Panc1 (cell line): ENCODE results near the gene GLRX. TPM values are rescaled to one million over a fixed set of nuclear protein-coding genes. Genes with fewer than 3 reads are reported as not detected.

Source experiments
- ATAC-seq: fragments of 200-7000 bp; cut with Tn5 transposase; 2 replicates; pipeline ENCODE4 v1.9.1; 2020; ENCODE audit warnings: mild to moderate bottlenecking, moderate library complexity
- BruUV-seq: library from RNA; stranded (reverse); fragments of 400-500 nt; replicated peaks from 2 replicates; lab custom pipeline; 2021; lab: Mats Ljungman, UMichigan
- CTCF ChIA-PET: fragments of 300-600 bp; sonication (Branson Sonifier 250); formaldehyde crosslinking; loops from one replicate; lab custom pipeline; 2022; ENCODE audit warnings: antibody characterized with exemption; lab: Charles Lee
- POLR2A ChIA-PET: fragments of 300-600 bp; sonication (Branson Sonifier 250); formaldehyde crosslinking; loops from one replicate; lab custom pipeline; 2022; ENCODE audit warnings: antibody characterized with exemption; lab: Charles Lee
- DNase-seq: peaks from one replicate; pipeline ENCODE4 v3.0.0-alpha.2; 2010; ENCODE audit warnings: low read depth, low spot score
- H3K27ac ChIP-seq: 2 replicates; pipeline ENCODE4 v1.5.1; 2011; ENCODE audit warnings: mild to moderate bottlenecking, low read length, inconsistent platforms
- H3K27me3 ChIP-seq: fragments of 200-500 bp; sonication (Bioruptor generic); 2 replicates; pipeline ENCODE4 v1.6.0; 2014; ENCODE audit warnings: low read length, inconsistent platforms; ENCODE audit not compliant: control insufficient read depth, insufficient read depth
- H3K36me3 ChIP-seq: fragments of 200-500 bp; sonication (Bioruptor generic); 2 replicates; pipeline ENCODE4 v1.5.1; 2014; ENCODE audit warnings: inconsistent platforms, mild to moderate bottlenecking, low read length, moderate library complexity; ENCODE audit not compliant: control insufficient read depth, insufficient read depth
- H3K4me1 ChIP-seq: 2 replicates; pipeline ENCODE4 v1.5.1; 2011; ENCODE audit warnings: inconsistent platforms, mild to moderate bottlenecking, low read length, moderate library complexity; ENCODE audit not compliant: control insufficient read depth, insufficient read depth
- H3K4me3 ChIP-seq, 2 experiments: 2 replicates each; pipeline ENCODE4 v1.5.1; 2011 to 2012; ENCODE audit warnings: low read depth in 2 of 2, low read length in 2 of 2, mild to moderate bottlenecking in 2 of 2, inconsistent platforms in 1 of 2, moderate library complexity in 1 of 2
- H3K9me3 ChIP-seq: fragments of 200-500 bp; sonication (Bioruptor generic); 2 replicates; pipeline ENCODE4 v1.5.1; 2014; ENCODE audit warnings: low read depth, mild to moderate bottlenecking, inconsistent platforms, low read length, moderate library complexity; ENCODE audit not compliant: control insufficient read depth, insufficient read depth
- CTCF ChIP-seq: fragments of 450-650 bp; IDR thresholded peaks from 2 replicates; pipeline ENCODE4 v1.5.1; 2017; ENCODE audit warnings: mild to moderate bottlenecking
- POLR2AphosphoS5 ChIP-seq: IDR thresholded peaks from 2 replicates; pipeline ENCODE4 v1.6.1; 2012; ENCODE audit warnings: mild to moderate bottlenecking, low read depth, low read length, moderate library complexity
- SIN3A ChIP-seq: IDR thresholded peaks from 2 replicates; pipeline ENCODE4 v1.6.1; 2012; ENCODE audit warnings: low read depth, mild to moderate bottlenecking, low read length, moderate library complexity, borderline replicate concordance; ENCODE audit not compliant: insufficient read depth
- TCF7L2 ChIP-seq: IDR thresholded peaks from 2 replicates; pipeline ENCODE4 v1.6.1; 2011; ENCODE audit warnings: mild to moderate bottlenecking, low read depth, low read length, inconsistent platforms
- in situ Hi-C: cut with HindIII; loops from 2 replicates; pipeline ENCODE4 v1.10.0; 2016; ENCODE audit warnings: low sequenced_read_pairs, low pct_unique_long_range_greater_than_20kb
- intact Hi-C: fragments of 100-400 bp; cut with micrococcal nuclease; formaldehyde crosslinking; loops from one replicate; pipeline ENCODE4 v1.10.0; 2022; ENCODE audit not compliant: unreplicated experiment
- total RNA-seq: library from RNA; stranded (reverse); gene quantifications from one replicate; pipeline ENCODE4 v1.2.1, GENCODE V29; 2021; ENCODE audit not compliant: unreplicated experiment
- TF ChIP-seq, protein P1 (sequence below), 2 experiments: IDR thresholded peaks; 2 replicates each; pipeline ENCODE4 v1.6.1; 2011 to 2012; ENCODE audit warnings: low read depth in 2 of 2, control low read depth in 1 of 2, low read length in 1 of 2, mild to moderate bottlenecking in 1 of 2, moderate library complexity in 1 of 2; ENCODE audit not compliant: insufficient read depth in 1 of 2

The GLRX gene
- total RNA-seq, 1 experiment from 2014 or later = 5.8 TPM

DNA sequence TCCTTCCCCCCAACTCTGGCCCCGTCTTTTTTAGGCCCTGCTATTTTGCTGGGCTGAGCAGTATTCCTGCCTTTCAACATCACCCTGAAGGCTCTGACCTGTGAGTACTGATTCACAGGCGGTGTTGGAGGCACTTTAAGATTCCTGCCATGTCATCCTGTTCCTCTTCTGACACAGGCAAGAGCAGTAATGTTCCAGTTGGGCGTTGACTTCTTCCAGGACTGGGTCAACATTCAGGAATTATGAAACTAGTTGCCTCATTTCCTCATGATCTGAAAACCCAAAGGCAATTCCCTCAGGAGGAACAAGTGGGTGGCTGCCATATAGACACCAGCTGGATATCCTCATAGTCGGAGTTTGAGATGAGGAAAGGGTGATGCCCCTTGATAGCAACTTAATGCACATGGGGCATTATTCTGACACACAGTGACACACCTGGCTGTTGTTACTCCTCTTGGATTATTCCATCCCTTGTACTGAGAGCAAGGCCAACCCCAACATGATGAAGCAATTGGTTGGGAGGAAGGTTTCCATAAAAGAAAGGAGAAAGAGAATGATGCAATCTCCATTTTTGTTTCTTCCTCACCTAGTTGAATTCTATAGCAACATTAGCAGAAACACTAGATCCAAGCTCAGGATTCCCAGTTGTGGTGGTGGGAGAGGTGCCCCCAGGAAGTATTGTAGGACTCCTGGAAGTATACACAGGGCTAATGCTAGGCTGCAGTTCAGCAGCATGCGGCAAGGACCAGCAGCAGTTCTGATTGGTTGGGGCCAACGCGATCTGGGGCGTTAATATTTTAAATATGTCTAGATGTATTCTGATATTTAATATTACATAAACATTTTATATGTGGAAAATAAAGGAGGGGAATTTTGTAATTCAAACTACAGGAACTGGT lies 19.6 kb upstream of the GLRX start:
- no peaks in the 10 kb centered on the region for H3K27me3 ChIP-seq
- H3K4me1 ChIP-seq = no peaks in the 10 kb centered on the region
- H3K36me3 ChIP-seq = no peaks in the 10 kb centered on the region
- in situ Hi-C loops = no loop called here
- ChIA-PET CTCF (no interaction called here), POLR2A (no interaction called here)
- intact Hi-C loops = no loop called here
- TF ChIP-seq TCF7L2 (no peak), CTCF (no peak), SIN3A (no peak), POLR2AphosphoS5 (no peak)
- TF ChIP-seq, protein P1, sequence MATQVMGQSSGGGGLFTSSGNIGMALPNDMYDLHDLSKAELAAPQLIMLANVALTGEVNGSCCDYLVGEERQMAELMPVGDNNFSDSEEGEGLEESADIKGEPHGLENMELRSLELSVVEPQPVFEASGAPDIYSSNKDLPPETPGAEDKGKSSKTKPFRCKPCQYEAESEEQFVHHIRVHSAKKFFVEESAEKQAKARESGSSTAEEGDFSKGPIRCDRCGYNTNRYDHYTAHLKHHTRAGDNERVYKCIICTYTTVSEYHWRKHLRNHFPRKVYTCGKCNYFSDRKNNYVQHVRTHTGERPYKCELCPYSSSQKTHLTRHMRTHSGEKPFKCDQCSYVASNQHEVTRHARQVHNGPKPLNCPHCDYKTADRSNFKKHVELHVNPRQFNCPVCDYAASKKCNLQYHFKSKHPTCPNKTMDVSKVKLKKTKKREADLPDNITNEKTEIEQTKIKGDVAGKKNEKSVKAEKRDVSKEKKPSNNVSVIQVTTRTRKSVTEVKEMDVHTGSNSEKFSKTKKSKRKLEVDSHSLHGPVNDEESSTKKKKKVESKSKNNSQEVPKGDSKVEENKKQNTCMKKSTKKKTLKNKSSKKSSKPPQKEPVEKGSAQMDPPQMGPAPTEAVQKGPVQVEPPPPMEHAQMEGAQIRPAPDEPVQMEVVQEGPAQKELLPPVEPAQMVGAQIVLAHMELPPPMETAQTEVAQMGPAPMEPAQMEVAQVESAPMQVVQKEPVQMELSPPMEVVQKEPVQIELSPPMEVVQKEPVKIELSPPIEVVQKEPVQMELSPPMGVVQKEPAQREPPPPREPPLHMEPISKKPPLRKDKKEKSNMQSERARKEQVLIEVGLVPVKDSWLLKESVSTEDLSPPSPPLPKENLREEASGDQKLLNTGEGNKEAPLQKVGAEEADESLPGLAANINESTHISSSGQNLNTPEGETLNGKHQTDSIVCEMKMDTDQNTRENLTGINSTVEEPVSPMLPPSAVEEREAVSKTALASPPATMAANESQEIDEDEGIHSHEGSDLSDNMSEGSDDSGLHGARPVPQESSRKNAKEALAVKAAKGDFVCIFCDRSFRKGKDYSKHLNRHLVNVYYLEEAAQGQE (IDR thresholded peaks at IDR 0.05; ENCODE audit: insufficient read depth in 1 of 2, low read depth in 2 of 2, low read length in 1 of 2) = no peak
- no peaks in the 10 kb centered on the region for H3K9me3 ChIP-seq
- ATAC-seq (no peak), DNase-seq (no peak)
- no TSS peak for BruUV-seq
- H3K27ac ChIP-seq = no peak overlapping the region
- no peak overlapping the region for H3K4me3 ChIP-seq

- CTCF ChIA-PET = no interaction called here
- ATAC-seq = no peak
- H3K4me1 ChIP-seq = no peaks in the 10 kb centered on the region; the same call in 1 of the 2 replicates
- no peaks in the 10 kb centered on the region for H3K27me3 ChIP-seq
- in situ Hi-C loops (no loop called here), intact Hi-C loops (no loop called here)
- no peak for DNase-seq
- no peaks in the 10 kb centered on the region for H3K36me3 ChIP-seq
- BruUV-seq = no TSS peak
- TF ChIP-seq, protein P1 (IDR thresholded peaks at IDR 0.05; ENCODE audit: insufficient read depth in 1 of 2, low read depth in 2 of 2, low read length in 1 of 2) = no peak
- no peak for TF ChIP-seq SIN3A
- TF ChIP-seq CTCF = no peak
- TF ChIP-seq POLR2AphosphoS5 = no peak
- TF ChIP-seq TCF7L2 = no peak
- H3K4me3 ChIP-seq = no peak overlapping the region
- POLR2A ChIA-PET = interaction anchor here (0.5 kb wide), 1 partner anchor 21 kb away, joined by 11 read pairs; no protein-coding TSS in a partner anchor
- H3K9me3 ChIP-seq = no peaks in the 10 kb centered on the region
- H3K27ac ChIP-seq = no peak overlapping the region
Measured at GRCh38 chr5:95840956-95841705, 18.6 kb upstream of the GLRX start.
